ENCODE results near the gene POLR3A. TPM values are rescaled to one million over a fixed set of nuclear protein-coding genes. Genes with fewer than 3 reads are reported as not detected.

The POLR3A gene
- total RNA-seq, 1 donor from 2014 or later, result 41.0 TPM

DNA sequence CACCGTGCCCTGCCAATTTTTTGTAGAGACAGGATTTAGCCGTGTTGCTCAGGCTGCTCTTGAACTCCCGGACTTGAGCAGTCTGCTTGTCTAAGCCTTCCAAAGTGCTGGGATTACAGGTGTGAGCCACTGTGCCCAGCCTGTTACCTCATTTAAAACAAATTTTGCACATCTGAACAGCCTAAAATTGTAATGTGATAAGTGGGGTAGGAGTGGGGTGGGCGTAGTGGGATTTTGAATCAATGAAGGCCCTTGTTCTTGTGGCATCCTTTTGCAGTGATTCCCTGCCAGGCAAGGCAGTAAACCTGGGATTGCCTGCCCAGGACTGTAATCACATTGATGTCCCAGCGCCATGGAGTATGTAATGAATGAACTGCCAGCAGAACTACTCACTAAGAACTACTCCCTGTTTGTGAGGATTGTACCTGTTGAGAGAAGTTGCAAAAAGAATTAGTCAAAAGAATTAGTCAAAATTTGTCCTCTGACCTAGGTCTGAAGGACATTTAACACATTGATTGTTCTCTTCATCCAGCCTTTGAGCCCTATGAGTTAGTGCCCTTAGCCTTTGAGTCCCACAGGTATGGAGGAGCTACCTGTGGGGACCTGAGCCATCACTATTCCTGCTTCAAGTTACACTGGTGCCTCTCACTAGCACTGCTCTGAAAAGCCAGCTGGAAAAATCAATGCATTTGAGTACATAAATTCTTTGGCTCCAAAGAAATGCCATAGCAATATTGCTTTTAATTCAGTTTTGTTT lies 9.7 kb upstream of the POLR3A start:
- no peak overlapping the region for H3K4me3 Mint-ChIP-seq (ENCODE audit: unreplicated experiment)
- no peak for DNase-seq
- H3K4me1 Mint-ChIP-seq (ENCODE audit: low read depth, unreplicated experiment), result peaks cover 10% of the 10 kb centered on the region

DNA sequence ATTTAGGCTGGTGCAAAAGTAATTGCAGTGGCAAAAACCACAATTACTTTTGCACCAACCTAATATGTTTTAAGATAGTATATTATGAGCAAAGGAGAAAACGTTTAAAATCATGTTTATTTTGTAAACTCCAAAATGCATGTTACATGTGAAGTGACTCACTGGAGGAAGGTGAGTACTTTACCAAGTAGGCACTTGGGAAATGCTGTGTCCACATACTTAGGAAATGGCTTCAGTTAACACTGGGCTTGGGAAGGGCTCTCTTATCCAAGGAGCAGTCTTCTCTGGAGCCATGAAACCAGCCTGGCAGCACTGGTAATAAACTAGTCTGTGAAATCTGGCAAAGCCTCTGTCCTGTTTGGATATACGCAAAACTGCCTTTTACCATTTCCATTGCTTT lies 8.8 kb upstream of the POLR3A start:
- H3K27me3 Mint-ChIP-seq (ENCODE audit: unreplicated experiment), result peaks cover 3% of the 10 kb centered on the region
- H3K4me3 Mint-ChIP-seq (ENCODE audit: unreplicated experiment), result no peak overlapping the region
- DNase-seq, result no peak
- H3K36me3 Mint-ChIP-seq (ENCODE audit: unreplicated experiment), result no peaks in the 10 kb centered on the region
- H3K4me1 Mint-ChIP-seq (ENCODE audit: low read depth, unreplicated experiment), result peaks cover 10% of the 10 kb centered on the region
- H3K9me3 Mint-ChIP-seq (ENCODE audit: unreplicated experiment), result no peaks in the 10 kb centered on the region
- TF ChIP-seq, protein P1, sequence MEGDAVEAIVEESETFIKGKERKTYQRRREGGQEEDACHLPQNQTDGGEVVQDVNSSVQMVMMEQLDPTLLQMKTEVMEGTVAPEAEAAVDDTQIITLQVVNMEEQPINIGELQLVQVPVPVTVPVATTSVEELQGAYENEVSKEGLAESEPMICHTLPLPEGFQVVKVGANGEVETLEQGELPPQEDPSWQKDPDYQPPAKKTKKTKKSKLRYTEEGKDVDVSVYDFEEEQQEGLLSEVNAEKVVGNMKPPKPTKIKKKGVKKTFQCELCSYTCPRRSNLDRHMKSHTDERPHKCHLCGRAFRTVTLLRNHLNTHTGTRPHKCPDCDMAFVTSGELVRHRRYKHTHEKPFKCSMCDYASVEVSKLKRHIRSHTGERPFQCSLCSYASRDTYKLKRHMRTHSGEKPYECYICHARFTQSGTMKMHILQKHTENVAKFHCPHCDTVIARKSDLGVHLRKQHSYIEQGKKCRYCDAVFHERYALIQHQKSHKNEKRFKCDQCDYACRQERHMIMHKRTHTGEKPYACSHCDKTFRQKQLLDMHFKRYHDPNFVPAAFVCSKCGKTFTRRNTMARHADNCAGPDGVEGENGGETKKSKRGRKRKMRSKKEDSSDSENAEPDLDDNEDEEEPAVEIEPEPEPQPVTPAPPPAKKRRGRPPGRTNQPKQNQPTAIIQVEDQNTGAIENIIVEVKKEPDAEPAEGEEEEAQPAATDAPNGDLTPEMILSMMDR (IDR thresholded peaks at IDR 0.05; ENCODE audit: partially characterized antibody, unreplicated experiment), result no peak
- H3K27ac Mint-ChIP-seq (ENCODE audit: unreplicated experiment), result no peak overlapping the region

More for the DNA sequence above, 9.7 kb upstream of the POLR3A start:
- TF ChIP-seq, protein P1 (IDR thresholded peaks at IDR 0.05; ENCODE audit: partially characterized antibody, unreplicated experiment), result no peak
- H3K9me3 Mint-ChIP-seq (ENCODE audit: unreplicated experiment), result no peaks in the 10 kb centered on the region
- no peaks in the 10 kb centered on the region for H3K36me3 Mint-ChIP-seq (ENCODE audit: unreplicated experiment)
- H3K27me3 Mint-ChIP-seq (ENCODE audit: unreplicated experiment), result peaks cover 3% of the 10 kb centered on the region
- no peak overlapping the region for H3K27ac Mint-ChIP-seq (ENCODE audit: unreplicated experiment)

DNA sequence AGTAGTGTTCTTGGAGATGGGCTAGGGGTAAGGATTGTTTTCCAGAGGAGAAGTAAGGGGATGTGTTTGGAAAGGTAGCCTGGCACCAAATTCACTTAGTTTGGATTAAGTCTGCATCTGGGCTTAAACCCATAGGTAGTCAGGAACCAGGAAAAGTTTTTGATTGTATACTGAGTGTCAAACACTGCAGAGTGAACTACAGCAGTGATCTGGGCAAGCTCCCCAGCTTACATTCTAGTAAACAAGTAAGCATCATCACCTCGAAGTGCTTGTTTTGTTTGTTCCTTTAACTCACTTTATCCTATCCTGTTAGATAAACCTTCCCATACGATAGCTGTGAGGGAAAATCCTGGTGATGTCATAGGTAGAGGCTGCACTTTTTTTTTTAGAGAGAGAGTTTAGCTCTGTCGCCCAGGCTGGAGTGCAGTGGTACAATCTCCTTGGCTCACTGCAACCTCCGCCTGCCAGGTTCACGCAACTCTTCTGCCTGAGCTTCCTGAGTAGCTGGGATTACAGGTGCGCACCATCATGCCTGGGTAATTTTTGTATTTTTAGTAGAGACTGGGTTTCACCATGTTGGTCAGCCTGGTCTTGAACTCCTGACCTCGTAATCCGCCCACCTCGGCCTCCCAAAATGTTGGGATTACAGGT lies 6.7 kb upstream of the POLR3A start:
- TF ChIP-seq, protein P1 (IDR thresholded peaks at IDR 0.05; ENCODE audit: partially characterized antibody, unreplicated experiment), result no peak
- DNase-seq, result no peak
- Mint-ChIP-seq H3K4me1 (ENCODE audit: low read depth, unreplicated experiment) (peaks cover 10% of the 10 kb centered on the region), H3K27ac (ENCODE audit: unreplicated experiment) (no peak overlapping the region), H3K9me3 (ENCODE audit: unreplicated experiment) (no peaks in the 10 kb centered on the region), H3K4me3 (ENCODE audit: unreplicated experiment) (peak overlapping the region; percentile 31), H3K36me3 (ENCODE audit: unreplicated experiment) (no peaks in the 10 kb centered on the region), H3K27me3 (ENCODE audit: unreplicated experiment) (no peaks in the 10 kb centered on the region)

DNA sequence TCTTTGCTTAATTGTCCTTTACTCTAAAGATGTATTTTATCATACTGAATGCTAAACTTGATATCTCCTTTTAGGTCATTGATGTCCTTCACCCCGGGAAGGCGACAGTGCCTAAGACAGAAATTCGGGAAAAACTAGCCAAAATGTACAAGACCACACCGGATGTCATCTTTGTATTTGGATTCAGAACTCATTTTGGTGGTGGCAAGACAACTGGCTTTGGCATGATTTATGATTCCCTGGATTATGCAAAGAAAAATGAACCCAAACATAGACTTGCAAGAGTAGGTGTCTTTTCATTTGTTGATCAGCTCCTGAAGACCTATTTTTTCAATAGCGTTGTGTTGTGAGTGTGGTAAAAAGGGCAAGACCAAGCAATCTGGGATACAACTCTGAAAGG lies 6.1 kb upstream of the POLR3A start:
- no peaks in the 10 kb centered on the region for H3K27me3 Mint-ChIP-seq (ENCODE audit: unreplicated experiment)
- no peak overlapping the region for H3K27ac Mint-ChIP-seq (ENCODE audit: unreplicated experiment)
- H3K4me1 Mint-ChIP-seq (ENCODE audit: low read depth, unreplicated experiment), result peaks cover 10% of the 10 kb centered on the region
- peak overlapping the region; percentile 31 for H3K4me3 Mint-ChIP-seq (ENCODE audit: unreplicated experiment)
- TF ChIP-seq, protein P1 (IDR thresholded peaks at IDR 0.05; ENCODE audit: partially characterized antibody, unreplicated experiment), result no peak
- no peak for DNase-seq
- H3K36me3 Mint-ChIP-seq (ENCODE audit: unreplicated experiment), result no peaks in the 10 kb centered on the region
- no peaks in the 10 kb centered on the region for H3K9me3 Mint-ChIP-seq (ENCODE audit: unreplicated experiment)

DNA sequence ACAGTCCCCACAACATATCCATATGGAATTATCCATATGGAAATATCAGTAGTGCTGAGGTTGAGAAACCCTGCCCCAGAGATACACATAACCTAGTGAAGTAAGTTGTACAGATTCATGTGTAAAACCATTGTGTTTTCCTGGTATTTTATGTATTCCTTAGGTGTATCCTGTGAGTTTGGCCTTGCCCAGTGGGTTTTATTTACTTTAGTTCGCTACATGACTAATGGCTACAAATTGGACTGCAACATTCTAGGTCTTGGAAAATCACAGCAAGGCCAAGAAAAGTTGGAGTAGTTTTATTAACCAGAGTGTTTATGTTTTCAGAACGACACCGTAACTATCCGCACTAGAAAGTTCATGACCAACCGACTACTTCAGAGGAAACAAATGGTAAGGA lies 5.7 kb upstream of the POLR3A start:
- Mint-ChIP-seq H3K4me1 (ENCODE audit: low read depth, unreplicated experiment) (peaks cover 10% of the 10 kb centered on the region), H3K4me3 (ENCODE audit: unreplicated experiment) (peak overlapping the region; percentile 83), H3K27ac (ENCODE audit: unreplicated experiment) (no peak overlapping the region), H3K36me3 (ENCODE audit: unreplicated experiment) (no peaks in the 10 kb centered on the region), H3K9me3 (ENCODE audit: unreplicated experiment) (no peaks in the 10 kb centered on the region), H3K27me3 (ENCODE audit: unreplicated experiment) (no peaks in the 10 kb centered on the region)
- DNase-seq, result no peak
- TF ChIP-seq, protein P1 (IDR thresholded peaks at IDR 0.05; ENCODE audit: partially characterized antibody, unreplicated experiment), result no peak

Measured in glutamatergic neuron (in vitro differentiated cells).